Measurements from ENCODE around the gene CST7. TPM values are rescaled to one million over a fixed set of nuclear protein-coding genes. Genes with fewer than 3 reads are reported as not detected.

CST7 gene
- total RNA-seq, 1 donor from 2014 or later: not detected

- H3K27me3 ChIP-seq (ENCODE audit: control insufficient read depth, insufficient read depth, low read length): no peaks in the 10 kb centered on the region
- H3K4me3 ChIP-seq (ENCODE audit: low read depth, low read length): no peak overlapping the region
- DNase-seq (ENCODE audit: low read depth): no peak
- H3K36me3 ChIP-seq (ENCODE audit: control insufficient read depth, insufficient read depth, low read length): no peaks in the 10 kb centered on the region
- TF ChIP-seq CTCF (IDR thresholded peaks at IDR 0.05; ENCODE audit: insufficient read depth, low read length, poor library complexity, severe bottlenecking): no peak
Measured at GRCh38 chr20:24971376-24972101, 22.5 kb downstream of the CST7 start.

GRCh38 chr20:24972341-24972740, 23.3 kb downstream of the CST7 start:
- no peak for DNase-seq (ENCODE audit: low read depth)
- H3K4me3 ChIP-seq (ENCODE audit: low read depth, low read length): no peak overlapping the region
- no peak for TF ChIP-seq CTCF (IDR thresholded peaks at IDR 0.05; ENCODE audit: insufficient read depth, low read length, poor library complexity, severe bottlenecking)
- H3K36me3 ChIP-seq (ENCODE audit: control insufficient read depth, insufficient read depth, low read length): no peaks in the 10 kb centered on the region
- H3K27me3 ChIP-seq (ENCODE audit: control insufficient read depth, insufficient read depth, low read length): no peaks in the 10 kb centered on the region

- no peak for TF ChIP-seq CTCF (IDR thresholded peaks at IDR 0.05; ENCODE audit: insufficient read depth, low read length, poor library complexity, severe bottlenecking)
- Histone ChIP-seq H3K27me3 (ENCODE audit: control insufficient read depth, insufficient read depth, low read length) (no peaks in the 10 kb centered on the region), H3K4me3 (ENCODE audit: low read depth, low read length) (no peak overlapping the region), H3K36me3 (ENCODE audit: control insufficient read depth, insufficient read depth, low read length) (peaks cover 4% of the 10 kb centered on the region)
- DNase-seq (ENCODE audit: low read depth): no peak
Measured at GRCh38 chr20:24977336-24977735, 28.3 kb downstream of the CST7 start.

- Histone ChIP-seq H3K36me3 (ENCODE audit: control insufficient read depth, insufficient read depth, low read length) (peaks cover 4% of the 10 kb centered on the region), H3K4me3 (ENCODE audit: low read depth, low read length) (no peak overlapping the region), H3K27me3 (ENCODE audit: control insufficient read depth, insufficient read depth, low read length) (no peaks in the 10 kb centered on the region)
- DNase-seq (ENCODE audit: low read depth): no peak
- no peak for TF ChIP-seq CTCF (IDR thresholded peaks at IDR 0.05; ENCODE audit: insufficient read depth, low read length, poor library complexity, severe bottlenecking)
Measured at GRCh38 chr20:24977797-24978196, 28.7 kb downstream of the CST7 start.

GRCh38 chr20:24978513-24978912, 29.4 kb downstream of the CST7 start:
- no peak for TF ChIP-seq CTCF (IDR thresholded peaks at IDR 0.05; ENCODE audit: insufficient read depth, low read length, poor library complexity, severe bottlenecking)
- DNase-seq (ENCODE audit: low read depth): no peak
- H3K4me3 ChIP-seq (ENCODE audit: low read depth, low read length): no peak overlapping the region
- H3K36me3 ChIP-seq (ENCODE audit: control insufficient read depth, insufficient read depth, low read length): peaks cover 4% of the 10 kb centered on the region
- H3K27me3 ChIP-seq (ENCODE audit: control insufficient read depth, insufficient read depth, low read length): no peaks in the 10 kb centered on the region

Measured in kidney epithelial cell (primary cell).